PC-3 (cell line): ENCODE data around the gene GOT2.

Experiments
- CTCF ChIP-seq: fragments of 300-600 bp; sonication (generic); conservative IDR thresholded peaks from 2 replicates; pipeline ENCODE4 v1.5.1; 2017; ENCODE audit warnings: antibody characterized with exemption, low read depth, mild to moderate bottlenecking, low read length
- EZH2 ChIP-seq: fragments of 300-600 bp; sonication (generic); IDR thresholded peaks from one replicate; pipeline ENCODE4 v1.6.1; 2017; ENCODE audit warnings: antibody characterized with exemption, mild to moderate bottlenecking, low read length; ENCODE audit not compliant: unreplicated experiment

DNA sequence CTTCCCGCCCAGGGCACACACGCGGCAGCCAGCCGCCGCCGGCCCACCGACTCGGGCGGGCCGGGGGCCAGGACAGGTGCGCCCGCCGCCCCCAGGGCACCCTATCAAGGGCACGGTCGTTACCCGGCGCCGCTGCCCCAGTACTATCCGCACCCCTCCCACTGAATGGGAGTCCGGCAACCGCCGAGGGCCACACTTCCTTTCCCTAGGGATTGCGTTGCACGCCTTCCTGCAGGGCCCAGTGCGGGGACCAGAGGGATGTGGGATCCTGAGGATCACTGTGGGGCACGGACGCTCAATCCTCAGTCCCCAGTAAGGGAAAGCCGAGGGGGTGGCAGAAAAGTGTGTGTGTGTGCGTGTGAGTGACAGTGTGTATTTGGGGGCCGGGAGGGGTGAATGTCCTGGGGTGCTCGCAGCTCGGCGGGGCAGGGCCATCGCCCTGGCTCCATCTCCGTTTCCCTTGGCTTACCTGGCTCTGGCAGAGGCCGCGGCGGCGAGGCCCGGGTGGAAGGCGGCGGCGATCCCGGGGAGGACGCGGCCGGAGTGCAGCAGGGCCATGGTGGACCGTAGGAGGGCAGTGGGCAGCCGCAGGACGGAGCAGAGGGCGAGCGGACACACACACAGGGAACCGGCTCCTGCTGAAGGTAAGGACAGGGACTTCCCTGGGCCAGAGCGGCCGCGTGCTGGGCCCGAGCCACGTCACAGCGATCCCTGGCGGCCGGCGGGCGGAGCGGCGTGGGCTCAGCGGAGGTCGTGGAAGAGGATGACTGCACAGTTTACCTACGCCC lies at the start of gene GOT2:
- TF ChIP-seq CTCF: peak; percentile 80
- no peak for TF ChIP-seq EZH2
